ENCODE data around the gene BPHL.

- TF ChIP-seq CTCF (IDR thresholded peaks at IDR 0.05) (peak in 1 of 6 experiments; percentile 33), POLR2A (IDR thresholded peaks at IDR 0.05) (no peak)
Observed at GRCh38 chr6:3147914-3148757, 29.6 kb downstream of the BPHL start.

Data from esophagus squamous epithelium (tissue), 4 donors.